HG03520 (cell line): ENCODE results near the gene PTDSS2.
"Not testable (repeated sequence)": the region's sequence is repeated elsewhere in the genome, so short reads cannot be mapped to it uniquely, and the experiment has no call there.

Experiments
- ATAC-seq: cut with Tn5 transposase; IDR thresholded peaks from one replicate; pipeline ENCODE4 v1.9.1; 2021; ENCODE audit warnings: mild to moderate bottlenecking, moderate library complexity; ENCODE audit not compliant: unreplicated experiment

PTDSS2 gene

DNA sequence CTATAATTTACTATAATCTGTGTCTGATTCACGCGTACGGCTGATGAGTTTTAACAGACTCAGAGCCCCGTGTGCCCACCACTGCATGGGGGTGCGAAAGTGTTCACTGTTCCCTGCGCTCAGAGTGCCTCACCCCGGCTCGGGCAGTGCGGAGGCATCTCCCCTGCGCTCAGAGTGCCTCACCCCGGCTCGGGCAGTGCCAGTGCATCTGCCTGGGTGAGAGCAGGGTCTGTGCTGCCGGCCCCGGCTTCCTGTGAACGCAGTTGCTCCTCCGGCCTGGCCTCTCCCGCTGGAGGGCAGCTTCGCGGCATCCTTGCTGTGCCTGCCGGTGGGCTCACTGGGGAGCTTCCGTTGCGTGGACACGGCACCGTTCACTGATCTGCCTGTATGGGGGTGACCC is 14.2 kb downstream of the PTDSS2 start:
- ATAC-seq = no peak

GRCh38 chr11:465896-466530 is 15.9 kb downstream of the PTDSS2 start:
- no peak for ATAC-seq

GRCh38 chr11:468036-468435 is 18.0 kb downstream of the PTDSS2 start:
- ATAC-seq = no peak

- ATAC-seq = no peak
Measured at GRCh38 chr11:468493-468892, 18.4 kb downstream of the PTDSS2 start.

- not testable (repeated sequence) for ATAC-seq
Measured at GRCh38 chr11:469026-469683, 19.1 kb downstream of the PTDSS2 start.

GRCh38 chr11:469684-470560 is 19.8 kb downstream of the PTDSS2 start:
- ATAC-seq = no peak

GRCh38 chr11:471468-472145 is 21.5 kb downstream of the PTDSS2 start:
- ATAC-seq = no peak

DNA sequence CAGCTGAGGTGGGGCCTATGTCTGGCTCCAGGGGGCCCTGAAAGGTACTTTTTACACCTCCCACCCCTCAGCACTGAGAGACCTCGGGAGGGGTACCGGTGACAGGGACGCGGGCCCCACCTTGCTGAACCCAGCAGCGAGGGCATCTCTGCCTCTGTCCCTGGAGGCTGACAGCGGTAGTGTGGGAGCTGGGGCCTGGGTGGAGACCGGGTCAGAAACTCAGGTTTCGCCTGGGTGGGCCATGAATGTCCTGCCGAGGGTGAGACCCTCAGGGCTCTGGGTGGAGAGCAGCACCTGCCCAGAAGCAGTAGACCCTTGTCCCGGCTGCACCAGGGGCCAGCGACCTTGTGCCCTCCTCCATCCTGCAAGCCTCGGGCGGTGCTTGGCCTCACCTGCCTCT is 22.2 kb downstream of the PTDSS2 start:
- no peak for ATAC-seq

DNA sequence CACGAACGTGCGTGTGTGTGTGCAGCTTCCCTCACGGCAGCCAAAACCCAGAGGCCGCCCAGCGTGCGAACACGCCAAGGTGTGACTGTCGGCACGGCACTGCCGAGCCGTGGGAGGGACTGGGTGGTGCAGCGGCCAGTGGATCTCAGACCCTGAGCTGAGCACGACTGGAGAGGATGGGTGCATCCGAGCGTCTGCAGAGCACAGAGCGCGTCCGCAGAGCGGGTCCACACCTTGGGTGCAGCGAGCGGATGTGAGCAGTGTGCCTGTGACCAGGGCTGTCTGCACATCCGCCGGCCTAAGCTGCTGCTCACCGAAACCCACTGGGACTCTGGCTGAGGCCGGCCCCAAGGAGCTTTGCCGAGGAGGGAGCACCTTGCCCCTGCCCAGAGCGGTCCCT is 22.7 kb downstream of the PTDSS2 start:
- no peak for ATAC-seq

DNA sequence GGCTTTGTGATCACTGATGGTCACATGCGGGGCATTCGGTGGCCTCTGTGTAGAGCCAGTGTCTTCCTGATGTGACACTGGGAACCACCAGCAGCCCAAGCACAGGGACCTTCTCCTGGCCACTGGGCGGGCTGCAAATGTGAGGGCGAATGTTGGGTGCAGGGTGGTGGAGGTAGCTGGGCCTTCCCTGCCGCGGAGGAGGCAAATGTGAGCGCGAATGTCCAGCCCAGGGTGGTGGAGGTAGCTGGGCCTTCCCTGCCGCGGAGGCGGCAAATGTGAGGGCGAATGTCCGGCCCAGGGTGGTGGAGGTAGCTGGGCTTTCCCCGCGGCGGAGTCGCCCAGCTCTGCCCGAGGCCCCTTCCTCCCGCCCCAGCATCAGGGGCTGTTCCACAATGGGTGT is 23.3 kb downstream of the PTDSS2 start:
- ATAC-seq = no peak

DNA sequence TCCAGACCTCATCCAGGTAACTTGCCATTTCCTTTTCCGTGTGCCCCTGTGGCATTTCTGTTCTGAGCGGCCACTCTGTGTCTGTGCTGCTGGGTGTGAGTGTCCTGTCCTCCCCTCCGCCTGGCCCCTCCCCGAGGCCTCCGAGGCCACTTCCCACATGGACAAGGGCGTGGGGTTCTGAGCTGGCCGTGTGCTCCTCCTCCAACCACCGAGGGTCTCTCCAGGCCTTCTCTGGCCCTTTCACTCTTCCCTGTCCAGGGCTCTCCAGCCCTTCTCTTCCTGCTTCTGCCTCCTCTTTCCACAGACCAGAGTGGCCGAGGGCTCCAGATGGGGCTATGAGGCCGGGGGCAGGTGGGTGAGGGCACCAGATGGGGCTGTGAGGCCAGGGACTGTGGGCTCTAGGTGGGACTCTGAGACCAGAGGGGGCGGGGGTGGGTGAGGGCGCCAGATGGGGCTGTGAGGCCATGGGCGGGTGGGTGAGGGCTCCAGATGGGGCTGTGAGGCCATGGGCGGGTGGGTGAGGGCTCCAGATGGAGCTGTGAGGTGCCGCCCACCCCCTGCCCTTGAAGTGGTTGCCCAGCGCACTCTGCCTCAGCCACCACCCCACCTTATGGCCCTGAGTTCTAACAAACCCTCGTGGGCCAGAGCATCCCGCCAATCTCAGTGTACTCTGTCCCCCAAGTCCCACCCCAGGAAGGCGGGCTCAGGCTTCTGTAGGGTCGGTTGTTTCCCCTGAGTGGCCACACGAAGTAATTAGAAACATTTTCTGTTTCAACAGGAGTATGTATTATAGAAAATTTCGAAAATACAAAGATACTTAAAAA is 24.1 kb downstream of the PTDSS2 start:
- ATAC-seq = no peak

DNA sequence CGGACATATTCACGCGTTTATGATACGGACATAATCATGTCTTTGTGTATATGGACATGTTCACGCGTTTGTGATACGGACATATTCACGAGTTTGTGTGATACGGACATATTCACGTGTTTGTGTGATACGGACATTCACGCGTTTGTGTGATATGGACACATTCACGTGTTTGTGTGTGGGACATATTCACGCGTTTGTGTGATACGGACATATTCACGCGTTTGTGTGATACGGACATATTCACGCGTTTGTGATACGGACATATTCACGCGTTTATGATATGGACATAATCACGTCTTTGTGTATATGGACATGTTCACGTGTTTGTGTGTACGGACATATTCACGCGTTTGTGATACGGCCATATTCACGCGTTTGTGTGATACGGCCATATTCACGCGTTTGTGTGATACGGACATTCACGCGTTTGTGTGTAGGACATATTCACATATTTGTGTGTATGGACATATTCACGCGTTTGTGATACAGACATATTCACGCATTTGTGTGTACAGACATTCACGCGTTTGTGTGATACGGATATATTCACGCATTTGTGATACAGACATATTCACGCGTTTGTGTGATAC is 24.9 kb downstream of the PTDSS2 start:
- no peak for ATAC-seq

DNA sequence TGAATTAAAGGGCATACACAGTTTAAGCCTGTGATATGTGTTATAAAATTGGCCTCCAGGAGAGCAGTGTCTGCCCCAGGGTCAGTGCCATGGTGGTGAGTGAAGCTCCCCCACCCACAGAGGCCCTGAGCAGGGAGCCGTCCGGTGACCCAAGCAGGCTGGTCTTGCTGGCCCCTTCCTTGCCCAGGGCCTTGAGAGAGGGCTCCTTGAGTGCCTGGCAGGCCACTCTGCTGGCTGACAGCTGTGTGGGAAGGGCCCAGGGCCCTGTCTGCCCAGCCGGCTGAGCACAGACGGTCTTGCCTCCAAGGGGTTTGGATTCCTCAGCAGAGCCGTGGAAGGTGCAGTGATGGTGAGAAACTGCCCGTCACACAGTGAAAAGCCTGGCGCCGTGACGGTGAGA is 25.9 kb downstream of the PTDSS2 start:
- ATAC-seq = no peak

DNA sequence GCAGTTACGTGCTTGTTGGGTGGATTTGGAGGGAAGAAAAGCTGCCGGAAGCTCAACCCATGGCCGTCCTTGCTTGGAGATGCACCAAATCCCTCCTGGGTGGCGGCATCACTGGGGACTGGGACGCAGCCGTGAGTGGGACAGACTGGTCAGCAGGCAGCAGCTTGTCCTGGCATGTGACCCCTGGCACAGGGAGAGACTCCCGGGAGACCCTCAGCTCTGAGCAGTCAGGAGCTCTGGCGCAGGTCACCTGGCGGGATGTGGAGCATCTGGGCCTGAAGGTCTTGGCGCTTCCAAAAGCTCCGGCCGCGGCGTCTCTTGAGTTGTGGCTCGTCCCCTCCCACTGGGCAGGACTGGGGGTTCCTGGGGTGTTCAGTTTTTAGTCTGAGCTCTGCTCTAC is 26.3 kb downstream of the PTDSS2 start:
- no peak for ATAC-seq

GRCh38 chr11:477052-477715 is 27.1 kb downstream of the PTDSS2 start:
- no peak for ATAC-seq

- ATAC-seq = no peak
Measured at GRCh38 chr11:479311-479710, 29.2 kb downstream of the PTDSS2 start.

DNA sequence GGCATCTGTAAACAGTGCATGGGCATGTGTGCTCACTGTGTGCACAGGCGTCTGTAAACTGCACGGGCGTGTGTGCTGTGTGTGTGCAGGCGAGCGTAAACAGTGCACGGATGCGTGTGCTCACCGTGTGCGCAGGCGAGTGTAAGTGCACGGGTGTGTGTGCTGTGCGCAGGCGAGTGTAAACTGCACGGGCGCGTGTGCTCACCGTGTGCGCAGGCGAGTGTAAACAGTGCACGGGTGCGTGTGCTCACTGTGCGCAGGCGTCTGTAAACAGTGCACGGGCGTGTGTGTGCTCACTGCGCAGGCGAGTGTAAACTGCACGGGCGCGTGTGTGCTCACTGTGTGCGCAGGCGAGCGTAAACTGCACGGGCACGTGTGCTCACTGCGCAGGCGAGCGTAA is 34.5 kb downstream of the PTDSS2 start:
- no peak for ATAC-seq

DNA sequence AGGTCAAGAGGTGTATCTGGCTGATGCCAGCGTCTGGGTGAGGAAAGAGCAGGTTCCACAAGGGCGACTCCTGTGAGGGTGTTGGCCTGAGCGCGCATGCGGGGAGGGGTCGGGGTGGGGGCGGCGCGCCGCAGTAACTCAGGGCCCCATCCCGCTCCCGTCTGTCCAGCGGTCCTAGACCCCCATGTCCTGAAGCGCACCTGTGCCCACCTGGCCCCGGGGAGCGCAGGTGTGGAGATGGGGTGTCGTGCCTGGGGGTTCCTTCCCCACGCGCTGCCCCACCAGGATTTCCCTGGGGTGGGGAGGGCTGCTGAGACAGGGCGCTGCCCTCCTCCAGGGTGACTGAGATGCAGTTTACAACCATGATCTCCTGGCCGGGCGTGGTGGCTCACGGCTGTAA is 36.1 kb downstream of the PTDSS2 start:
- ATAC-seq = no peak

DNA sequence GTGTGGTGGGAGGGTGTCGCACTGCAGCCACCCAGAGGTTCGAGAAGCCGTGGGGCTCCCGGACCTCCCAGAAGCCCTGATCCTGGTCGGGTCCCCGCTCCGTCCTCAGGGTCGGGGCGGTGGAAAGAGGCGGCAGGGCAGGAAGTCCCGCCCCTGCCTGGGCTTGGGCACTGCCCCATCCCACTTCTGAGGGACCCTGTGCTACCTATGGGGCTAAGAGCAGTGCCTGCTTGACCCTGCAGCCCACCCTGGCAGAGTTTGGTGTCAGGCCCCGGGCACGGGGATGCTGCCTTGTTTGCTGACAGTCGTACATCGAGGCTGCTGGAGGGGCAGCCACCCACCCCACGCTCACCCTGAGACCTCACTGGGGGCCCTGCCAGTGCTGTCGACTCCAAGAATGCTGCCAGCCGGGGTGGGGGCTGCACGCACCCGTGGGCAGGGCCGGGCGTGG is 37.5 kb downstream of the PTDSS2 start:
- ATAC-seq = no peak

DNA sequence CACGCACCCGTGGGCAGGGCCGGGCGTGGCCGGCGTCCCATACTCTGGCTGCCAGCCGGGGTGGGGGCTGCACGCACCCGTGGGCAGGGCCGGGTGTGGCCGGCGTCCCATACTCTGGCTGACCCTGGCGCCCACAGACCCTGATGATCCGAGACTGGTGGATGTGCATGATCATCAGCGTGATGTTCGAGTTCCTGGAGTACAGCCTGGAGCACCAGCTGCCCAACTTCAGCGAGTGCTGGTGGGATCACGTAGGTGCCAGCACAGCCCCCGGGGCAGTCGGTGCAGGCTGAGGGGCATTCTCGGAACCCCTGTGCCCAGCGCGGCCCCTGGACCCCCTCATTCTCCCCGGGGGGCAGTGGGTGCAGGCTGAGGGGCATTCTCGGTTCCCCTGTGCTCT is 38.0 kb downstream of the PTDSS2 start:
- ATAC-seq = no peak
